H9 (cell line): ENCODE measurements around the gene ZHX3. TPM values are rescaled to one million over a fixed set of nuclear protein-coding genes. Genes with fewer than 3 reads are reported as not detected.

Experiments
- DNase-seq: peaks from one replicate; pipeline ENCODE4 v3.0.0-alpha.2; 2017
- H2AFZ ChIP-seq: one replicate; pipeline ENCODE4 v1.6.1; 2013; ENCODE audit warnings: mild to moderate bottlenecking, low read length, control low read depth, moderate library complexity
- H2AK5ac ChIP-seq: 2 replicates; pipeline ENCODE4 v1.6.1; 2013; ENCODE audit warnings: low read length, control low read depth, mixed read lengths; ENCODE audit not compliant: insufficient read length
- H2BK120ac ChIP-seq: one replicate; pipeline ENCODE4 v1.6.1; 2013; ENCODE audit warnings: low read depth, mild to moderate bottlenecking, low read length, control low read depth, inconsistent platforms; ENCODE audit not compliant: poor library complexity, severe bottlenecking
- H2BK12ac ChIP-seq: 2 replicates; pipeline ENCODE4 v1.6.1; 2013; ENCODE audit warnings: low read length, control low read depth, mixed read lengths, low read depth; ENCODE audit not compliant: insufficient read length
- H2BK15ac ChIP-seq: 2 replicates; pipeline ENCODE4 v1.6.1; 2013; ENCODE audit warnings: low read depth, low read length, control low read depth
- H2BK20ac ChIP-seq: one replicate; pipeline ENCODE4 v1.6.1; 2013; ENCODE audit warnings: low read depth, mild to moderate bottlenecking, low read length, control low read depth, inconsistent platforms; ENCODE audit not compliant: poor library complexity, severe bottlenecking
- H2BK5ac ChIP-seq: 2 replicates; pipeline ENCODE4 v1.6.1; 2013; ENCODE audit warnings: low read length, control low read depth, mixed read lengths; ENCODE audit not compliant: insufficient read length
- H3K14ac ChIP-seq: 2 replicates; pipeline ENCODE4 v1.6.1; 2013; ENCODE audit warnings: low read length, control low read depth; ENCODE audit not compliant: insufficient read depth
- H3K18ac ChIP-seq: 2 replicates; pipeline ENCODE4 v1.6.1; 2013; ENCODE audit warnings: low read depth, mild to moderate bottlenecking, mixed read lengths, low read length, control low read depth; ENCODE audit not compliant: insufficient read length
- H3K23ac ChIP-seq: 2 replicates; pipeline ENCODE4 v1.6.1; 2013; ENCODE audit warnings: low read length, control low read depth, mixed read lengths, low read depth; ENCODE audit not compliant: insufficient read length
- H3K23me2 ChIP-seq: 2 replicates; pipeline ENCODE4 v1.6.1; 2013; ENCODE audit warnings: low read depth, mild to moderate bottlenecking, mixed read lengths, low read length, control low read depth; ENCODE audit not compliant: insufficient read length, poor library complexity, severe bottlenecking
- H3K27ac ChIP-seq: 2 replicates; pipeline ENCODE4 v1.5.1; 2013; ENCODE audit warnings: low read length, control low read depth, mixed read lengths, low read depth; ENCODE audit not compliant: insufficient read length
- H3K27me3 ChIP-seq: 2 replicates; pipeline ENCODE4 v1.6.1; 2013; ENCODE audit warnings: low read length, control low read depth, inconsistent platforms; ENCODE audit not compliant: insufficient read depth
- H3K4ac ChIP-seq: 2 replicates; pipeline ENCODE4 v1.6.1; 2013; ENCODE audit warnings: low read depth, mild to moderate bottlenecking, control low read depth, inconsistent platforms, low read length, moderate library complexity
- H3K4me1 ChIP-seq: 2 replicates; pipeline ENCODE4 v1.6.1; 2013; ENCODE audit warnings: low read length, control low read depth, inconsistent platforms; ENCODE audit not compliant: insufficient read depth
- H3K4me2 ChIP-seq: 2 replicates; pipeline ENCODE4 v1.6.1; 2013; ENCODE audit warnings: low read length, control low read depth, mixed read lengths; ENCODE audit not compliant: insufficient read length, insufficient read depth
- H3K56ac ChIP-seq: 2 replicates; pipeline ENCODE4 v1.6.1; 2013; ENCODE audit warnings: low read depth, mild to moderate bottlenecking, mixed read lengths, low read length, control low read depth; ENCODE audit not compliant: insufficient read length
- H3K79me1 ChIP-seq: 2 replicates; pipeline ENCODE4 v1.6.1; 2013; ENCODE audit warnings: low read depth, mild to moderate bottlenecking, moderate library complexity, low read length, control low read depth, inconsistent platforms; ENCODE audit not compliant: insufficient read depth, poor library complexity, severe bottlenecking
- H3K79me2 ChIP-seq: 2 replicates; pipeline ENCODE4 v1.6.1; 2013; ENCODE audit warnings: low read length, control low read depth, inconsistent platforms; ENCODE audit not compliant: insufficient read depth
- H3K9ac ChIP-seq: 2 replicates; pipeline ENCODE4 v1.6.1; 2013; ENCODE audit warnings: low read length, control low read depth, mixed read lengths; ENCODE audit not compliant: insufficient read length; ENCODE audit errors: extremely low read depth
- H3K9me3 ChIP-seq: one replicate; pipeline ENCODE4 v1.6.1; 2013; ENCODE audit warnings: low read depth, low read length, inconsistent platforms; ENCODE audit not compliant: control insufficient read depth
- H3T11ph ChIP-seq: one replicate; pipeline ENCODE4 v1.6.1; 2013; ENCODE audit warnings: mild to moderate bottlenecking, low read length, control low read depth, inconsistent platforms
- H4K20me1 ChIP-seq: one replicate; pipeline ENCODE4 v1.6.1; 2013; ENCODE audit not compliant: control insufficient read depth, insufficient read length, insufficient read depth
- H4K5ac ChIP-seq: 2 replicates; pipeline ENCODE4 v1.6.1; 2013; ENCODE audit warnings: low read depth, mild to moderate bottlenecking, mixed read lengths, low read length, control low read depth; ENCODE audit not compliant: insufficient read length
- H4K8ac ChIP-seq: replicated peaks from 2 replicates; pipeline ENCODE4 v1.6.1; 2013; ENCODE audit warnings: low read length, control low read depth, mixed read lengths, low read depth; ENCODE audit not compliant: insufficient read length
- H4K91ac ChIP-seq: 2 replicates; pipeline ENCODE4 v1.6.1; 2013; ENCODE audit warnings: low read depth, mild to moderate bottlenecking, moderate library complexity, mixed read lengths, low read length, control low read depth; ENCODE audit not compliant: insufficient read length
- H3K27ac Mint-ChIP-seq, 3 experiments: 2 replicates in 2 of 3; 3 replicates in 1 of 3; pipeline ENCODE4 v1.8.0; 2020 to 2021; ENCODE audit warnings: mixed read lengths in 3 of 3, mild to moderate bottlenecking in 1 of 3, moderate library complexity in 1 of 3
- H3K27me3 Mint-ChIP-seq: 2 replicates; pipeline ENCODE4 v1.8.0; 2021; ENCODE audit warnings: low read depth, mild to moderate bottlenecking, moderate library complexity, mixed read lengths
- H3K36me3 Mint-ChIP-seq, 3 experiments: 2 replicates in 2 of 3; 3 replicates in 1 of 3; pipeline ENCODE4 v1.8.0; 2020 to 2021; ENCODE audit warnings: low read depth in 3 of 3, mixed read lengths in 3 of 3; ENCODE audit not compliant: insufficient read depth in 1 of 3
- H3K4me1 Mint-ChIP-seq, 2 experiments: 2 replicates each; pipeline ENCODE4 v1.8.0; 2020; ENCODE audit warnings: mixed read lengths in 2 of 2
- H3K4me3 Mint-ChIP-seq, 2 experiments: 2 replicates in 1 of 2; 3 replicates in 1 of 2; pipeline ENCODE4 v1.8.0; 2020 to 2021; ENCODE audit warnings: mild to moderate bottlenecking in 2 of 2, mixed read lengths in 2 of 2, moderate library complexity in 1 of 2
- H3K9me3 Mint-ChIP-seq, 2 experiments: 2 replicates in 1 of 2; 3 replicates in 1 of 2; pipeline ENCODE4 v1.8.0; 2020; ENCODE audit warnings: mild to moderate bottlenecking in 2 of 2, mixed read lengths in 2 of 2, moderate library complexity in 1 of 2
- total RNA-seq: library from RNA; stranded (reverse); gene quantifications from 2 replicates; pipeline ENCODE4 v1.2.1, GENCODE V29; 2021
- TF ChIP-seq, protein P1 (sequence below): fragments of 200-600 bp; sonication (generic); conservative IDR thresholded peaks from 3 replicates; pipeline ENCODE4 v1.8.0; 2021; ENCODE audit warnings: antibody characterized with exemption, mild to moderate bottlenecking

Gene ZHX3
- total RNA-seq, 1 experiment from 2014 or later = 4.4 TPM

- Mint-ChIP-seq H3K27me3 (no peaks in the 10 kb centered on the region; the same call in 1 of the 2 replicates), H3K4me1 (no peaks in the 10 kb centered on the region), H3K27ac (no peak overlapping the region), H3K4me3 (no peak overlapping the region), H3K9me3 (no peaks in the 10 kb centered on the region), H3K36me3 (no peaks in the 10 kb centered on the region)
- H3K23me2 ChIP-seq = peaks cover 2% of the 10 kb centered on the region
- H3K79me2 ChIP-seq = no peaks in the 10 kb centered on the region
- no peak overlapping the region for H3K56ac ChIP-seq
- H3K9ac ChIP-seq = no peak overlapping the region
- H3K27ac ChIP-seq = no peak overlapping the region
- no peak overlapping the region for H4K91ac ChIP-seq
- no peak overlapping the region for H2AK5ac ChIP-seq
- no peak overlapping the region for H3K4me2 ChIP-seq
- no peak for DNase-seq
- no peak overlapping the region for H3K23ac ChIP-seq
- H4K8ac ChIP-seq = no peak overlapping the region
- TF ChIP-seq, protein P1, sequence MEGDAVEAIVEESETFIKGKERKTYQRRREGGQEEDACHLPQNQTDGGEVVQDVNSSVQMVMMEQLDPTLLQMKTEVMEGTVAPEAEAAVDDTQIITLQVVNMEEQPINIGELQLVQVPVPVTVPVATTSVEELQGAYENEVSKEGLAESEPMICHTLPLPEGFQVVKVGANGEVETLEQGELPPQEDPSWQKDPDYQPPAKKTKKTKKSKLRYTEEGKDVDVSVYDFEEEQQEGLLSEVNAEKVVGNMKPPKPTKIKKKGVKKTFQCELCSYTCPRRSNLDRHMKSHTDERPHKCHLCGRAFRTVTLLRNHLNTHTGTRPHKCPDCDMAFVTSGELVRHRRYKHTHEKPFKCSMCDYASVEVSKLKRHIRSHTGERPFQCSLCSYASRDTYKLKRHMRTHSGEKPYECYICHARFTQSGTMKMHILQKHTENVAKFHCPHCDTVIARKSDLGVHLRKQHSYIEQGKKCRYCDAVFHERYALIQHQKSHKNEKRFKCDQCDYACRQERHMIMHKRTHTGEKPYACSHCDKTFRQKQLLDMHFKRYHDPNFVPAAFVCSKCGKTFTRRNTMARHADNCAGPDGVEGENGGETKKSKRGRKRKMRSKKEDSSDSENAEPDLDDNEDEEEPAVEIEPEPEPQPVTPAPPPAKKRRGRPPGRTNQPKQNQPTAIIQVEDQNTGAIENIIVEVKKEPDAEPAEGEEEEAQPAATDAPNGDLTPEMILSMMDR = no peak
- H2BK20ac ChIP-seq = no peak overlapping the region
- H3K18ac ChIP-seq = no peak overlapping the region
- H3K4me1 ChIP-seq = no peaks in the 10 kb centered on the region
- H2BK5ac ChIP-seq = no peak overlapping the region
- no peak overlapping the region for H2BK15ac ChIP-seq
- H3T11ph ChIP-seq = no peak overlapping the region
- H3K27me3 ChIP-seq = no peaks in the 10 kb centered on the region
- no peak overlapping the region for H2BK12ac ChIP-seq
- H2BK120ac ChIP-seq = no peak overlapping the region
- H3K79me1 ChIP-seq = no peaks in the 10 kb centered on the region
- H3K9me3 ChIP-seq = no peaks in the 10 kb centered on the region
- no peak overlapping the region for H2AFZ ChIP-seq
- H3K4ac ChIP-seq = no peak overlapping the region
- no peaks in the 10 kb centered on the region for H4K20me1 ChIP-seq
- no peak overlapping the region for H4K5ac ChIP-seq
- H3K14ac ChIP-seq = no peak overlapping the region
Measured at GRCh38 chr20:41261260-41261659, 56.3 kb downstream of the ZHX3 start.
